Activated CD4-positive, alpha-beta T cell treated with anti-CD3 and anti-CD28 coated beads, Interleukin-10, Interleukin-2, amounts not matched to agents 100 ng/mL and 50 ng/mL, durations not matched to agents 16 hours and 8 hours (primary cell): ENCODE results near the gene PRPF38B.
"Not testable (repeated sequence)": the region's sequence is repeated elsewhere in the genome, so short reads cannot be mapped to it uniquely, and the experiment has no call there.

Experiments used
- DNase-seq: peaks from one replicate; pipeline ENCODE4 v3.0.0-alpha.2; 2020

PRPF38B gene

DNA sequence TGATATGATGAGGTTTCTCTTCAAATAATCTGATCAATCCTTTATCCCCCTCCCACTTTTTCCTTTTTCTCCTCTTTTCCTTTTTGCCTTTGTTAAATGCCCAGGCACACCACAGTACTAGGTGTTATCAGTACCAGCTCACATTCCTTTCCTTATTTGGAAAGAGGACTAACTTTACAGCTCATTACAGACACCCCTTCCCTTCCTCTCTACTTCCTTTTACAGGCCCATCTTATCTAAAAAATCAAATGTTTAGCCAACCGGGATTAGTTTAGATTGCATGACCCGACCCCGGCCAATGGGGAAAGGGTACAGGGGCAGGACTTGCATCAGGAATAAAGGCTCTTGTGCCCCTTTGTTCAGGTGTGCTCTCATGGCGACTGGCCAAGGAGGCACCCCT is 10.4 kb upstream of the PRPF38B start:
- DNase-seq, result not testable (repeated sequence)

DNA sequence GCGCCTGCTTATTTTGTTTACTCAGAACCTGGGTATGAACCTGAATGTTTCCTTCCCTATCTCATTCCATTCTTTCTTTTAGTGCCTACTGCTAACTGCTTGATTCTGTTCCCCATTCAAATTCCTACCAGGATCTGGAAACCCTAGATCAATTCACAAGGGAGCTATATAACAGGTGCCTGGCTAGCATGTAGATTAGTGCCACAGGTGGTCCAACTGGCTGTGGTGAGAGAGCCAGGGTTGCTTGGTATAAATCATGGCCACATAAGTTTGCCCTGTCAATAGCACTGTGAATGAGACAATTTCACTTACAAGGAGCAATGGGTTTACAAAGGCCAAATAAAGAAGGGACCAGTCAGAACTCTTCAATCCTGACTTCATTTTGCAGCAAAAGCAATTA is 6.6 kb upstream of the PRPF38B start:
- DNase-seq, result no peak

DNA sequence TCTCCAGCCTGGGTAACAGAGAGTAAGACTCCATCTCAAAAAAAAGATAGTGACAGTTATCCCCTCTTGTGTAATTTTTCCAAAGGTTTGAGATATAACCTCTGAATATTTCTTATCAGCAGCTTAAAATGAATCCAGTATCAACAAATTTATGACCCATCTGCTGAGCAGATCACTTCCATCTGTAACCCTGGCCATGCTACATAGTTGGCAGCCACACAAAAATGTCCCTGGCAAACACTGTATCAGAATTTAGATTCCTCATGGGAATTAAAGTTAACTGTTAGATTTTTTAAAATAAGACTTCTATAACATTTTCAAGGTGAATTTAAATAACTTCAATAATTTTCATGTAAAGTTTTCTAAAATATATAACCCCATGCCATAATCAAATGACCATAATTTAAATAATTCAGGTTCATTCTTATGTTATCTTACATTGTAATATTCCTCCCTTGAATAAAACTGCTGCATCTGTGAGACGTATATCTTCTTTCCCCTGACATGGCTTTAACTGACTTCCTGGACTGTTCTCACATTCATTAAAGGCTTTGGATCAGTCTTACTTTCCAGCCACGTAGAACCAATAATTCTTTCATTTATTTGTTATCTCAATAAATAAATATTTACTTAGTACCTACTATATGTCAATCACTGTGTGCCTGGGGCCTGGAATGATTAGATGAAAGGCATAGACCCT is 5.3 kb upstream of the PRPF38B start:
- DNase-seq, result no peak

DNA sequence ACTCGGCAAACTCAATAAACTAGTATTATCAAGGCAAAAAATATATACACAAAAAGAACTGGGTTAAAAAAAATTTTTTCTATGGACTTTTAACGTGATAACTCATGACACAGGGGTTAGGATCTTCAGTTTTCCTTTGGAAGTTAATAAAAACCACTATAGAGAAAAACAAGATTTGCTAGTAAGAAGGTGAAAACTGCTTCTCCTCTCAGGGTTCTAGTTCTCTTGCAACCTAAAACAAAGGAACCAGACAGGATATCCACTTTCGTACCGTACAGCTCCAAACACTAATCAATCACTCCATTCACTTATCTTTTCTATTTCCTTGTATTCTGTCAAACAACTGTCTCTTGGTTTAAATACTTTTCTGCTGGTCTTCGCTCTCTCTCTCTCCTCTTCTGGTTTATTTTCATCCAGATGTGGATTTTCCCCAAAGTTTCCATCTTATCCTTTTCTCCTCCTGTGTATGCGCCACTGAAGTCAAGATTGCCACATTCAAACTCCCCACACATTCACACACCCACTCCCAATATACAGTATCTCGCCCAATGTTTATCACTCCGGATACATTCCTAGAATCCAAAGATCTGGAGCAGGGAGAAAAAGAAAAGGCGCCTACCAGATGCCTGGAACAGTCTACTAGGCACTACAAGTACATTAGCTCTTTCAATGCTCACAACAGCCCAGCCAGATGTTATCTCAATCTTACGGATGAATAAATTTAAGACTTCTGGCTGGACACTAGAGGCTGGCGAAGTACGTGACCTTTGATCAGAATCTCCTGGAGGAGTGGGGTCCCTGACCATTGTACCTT is 775 bp upstream of the PRPF38B start:
- no peak for DNase-seq

DNA sequence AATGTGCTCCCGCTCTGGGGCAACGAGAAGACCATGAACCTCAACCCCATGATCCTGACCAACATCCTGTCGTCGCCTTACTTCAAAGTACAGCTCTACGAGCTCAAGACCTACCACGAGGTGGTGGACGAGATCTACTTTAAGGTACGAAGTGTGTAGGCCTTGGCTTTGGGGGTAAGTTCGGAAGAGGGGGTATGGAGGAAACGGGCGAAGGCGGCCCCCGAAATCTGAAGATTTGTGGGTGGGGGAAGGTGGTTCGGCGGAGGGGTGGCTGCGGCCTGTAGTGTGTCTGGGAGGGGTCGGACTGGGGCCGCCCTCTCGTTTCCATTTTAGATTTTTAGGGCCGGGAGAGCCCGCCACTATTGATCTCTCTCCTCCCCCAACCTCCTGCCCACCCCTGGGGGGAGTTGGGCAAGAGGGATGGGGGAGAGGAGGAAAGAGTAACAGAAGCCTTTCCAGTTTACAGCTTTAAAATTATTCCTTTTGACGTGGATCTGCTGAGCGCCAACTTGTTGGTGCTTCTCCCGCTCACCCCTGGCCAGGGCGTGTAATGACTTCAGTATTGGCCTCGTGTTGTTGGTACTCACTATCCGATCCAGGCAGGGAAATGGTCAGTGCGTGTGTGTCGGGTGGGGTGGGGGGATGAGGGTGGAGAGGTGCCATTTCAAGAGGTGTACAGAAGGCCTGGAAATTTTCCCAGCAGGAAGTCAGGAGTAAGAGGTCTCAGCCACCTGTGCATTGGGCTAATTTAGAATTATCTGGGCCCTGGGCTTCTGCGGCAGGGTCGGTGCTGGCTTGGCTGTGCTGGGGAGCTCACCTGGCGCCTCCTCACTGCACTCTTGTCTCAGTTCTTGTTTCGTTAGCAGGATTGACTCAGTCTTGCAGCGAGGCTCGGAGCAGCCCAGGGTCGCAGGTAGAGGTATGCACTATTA is 880 bp downstream of the PRPF38B start:
- peak; percentile 77 for DNase-seq

DNA sequence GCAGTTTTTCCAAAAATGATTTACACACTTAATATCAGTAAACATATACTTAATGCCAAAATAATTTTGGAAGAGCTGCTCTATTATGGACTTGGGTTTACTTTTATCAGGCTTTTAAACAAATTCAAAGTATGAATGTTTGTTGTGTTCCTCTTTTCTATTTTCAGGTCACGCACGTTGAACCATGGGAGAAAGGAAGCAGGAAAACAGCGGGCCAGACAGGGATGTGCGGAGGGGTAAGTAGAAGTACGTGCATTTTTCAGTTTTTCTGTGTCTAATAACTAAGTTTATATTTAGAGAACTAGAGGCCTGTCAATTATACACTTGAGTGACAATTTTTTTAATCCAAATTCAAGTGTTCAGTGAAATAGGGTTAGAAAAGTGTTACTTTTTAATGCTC is 3.4 kb downstream of the PRPF38B start:
- DNase-seq, result no peak

DNA sequence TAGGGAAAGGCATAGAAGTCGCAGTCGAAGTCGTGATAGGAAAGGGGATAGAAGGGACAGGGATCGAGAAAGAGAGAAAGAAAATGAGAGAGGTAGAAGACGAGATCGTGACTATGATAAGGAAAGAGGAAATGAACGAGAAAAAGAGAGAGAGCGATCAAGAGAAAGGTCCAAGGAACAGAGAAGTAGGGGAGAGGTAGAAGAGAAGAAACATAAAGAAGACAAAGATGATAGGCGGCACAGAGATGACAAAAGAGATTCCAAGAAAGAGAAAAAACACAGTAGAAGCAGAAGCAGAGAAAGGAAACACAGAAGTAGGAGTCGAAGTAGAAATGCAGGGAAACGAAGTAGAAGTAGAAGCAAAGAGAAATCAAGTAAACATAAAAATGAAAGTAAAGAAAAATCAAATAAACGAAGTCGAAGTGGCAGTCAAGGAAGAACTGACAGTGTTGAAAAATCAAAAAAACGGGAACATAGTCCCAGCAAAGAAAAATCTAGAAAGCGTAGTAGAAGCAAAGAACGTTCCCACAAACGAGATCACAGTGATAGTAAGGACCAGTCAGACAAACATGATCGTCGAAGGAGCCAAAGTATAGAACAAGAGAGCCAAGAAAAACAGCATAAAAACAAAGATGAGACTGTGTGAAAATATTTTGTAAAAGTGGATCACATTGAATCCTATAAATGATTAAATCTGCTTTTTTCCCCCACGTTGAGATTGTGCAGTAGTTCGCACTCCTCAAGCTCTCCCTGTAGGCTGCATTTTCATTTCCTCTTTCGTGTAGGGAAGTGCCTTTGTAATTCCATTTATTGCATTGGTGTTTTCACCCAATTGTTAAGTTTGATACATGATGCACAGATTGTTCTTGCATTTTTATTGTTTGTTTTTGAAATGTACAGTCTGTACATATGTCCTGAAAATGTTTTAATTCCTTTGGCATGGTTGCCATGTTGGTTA is 7.5 kb downstream of the PRPF38B start:
- DNase-seq, result no peak

DNA sequence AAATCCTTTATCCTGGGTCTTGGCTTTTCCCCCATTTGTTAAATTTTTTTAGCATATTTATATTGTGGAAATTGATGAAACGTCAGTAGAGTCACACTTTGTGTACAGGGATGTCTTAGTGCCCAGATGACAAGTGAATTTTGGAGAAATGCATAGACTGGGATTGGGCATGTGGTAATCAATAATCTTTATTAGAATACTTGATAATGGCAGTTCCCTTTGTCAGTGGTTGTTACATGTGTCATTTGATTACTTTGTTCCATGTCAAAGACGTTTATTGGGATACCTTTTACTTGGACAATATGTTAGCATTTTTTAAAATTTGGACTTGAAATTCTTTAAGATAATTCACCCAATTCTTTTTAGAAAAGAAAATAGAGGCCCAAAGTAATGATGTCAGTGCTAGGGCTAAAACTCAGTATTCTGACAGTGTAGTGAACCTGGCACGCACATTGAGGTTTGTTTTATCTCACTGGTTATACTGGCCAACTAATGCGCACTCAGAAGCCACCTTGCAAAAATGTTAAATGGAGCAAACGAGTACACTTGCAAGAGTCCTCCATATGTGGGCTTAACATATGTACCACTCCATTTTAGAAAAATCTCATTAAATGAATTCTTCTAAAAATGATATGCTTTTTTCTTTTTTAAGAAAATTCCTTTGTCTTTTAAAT is 9.2 kb downstream of the PRPF38B start:
- no peak for DNase-seq

DNA sequence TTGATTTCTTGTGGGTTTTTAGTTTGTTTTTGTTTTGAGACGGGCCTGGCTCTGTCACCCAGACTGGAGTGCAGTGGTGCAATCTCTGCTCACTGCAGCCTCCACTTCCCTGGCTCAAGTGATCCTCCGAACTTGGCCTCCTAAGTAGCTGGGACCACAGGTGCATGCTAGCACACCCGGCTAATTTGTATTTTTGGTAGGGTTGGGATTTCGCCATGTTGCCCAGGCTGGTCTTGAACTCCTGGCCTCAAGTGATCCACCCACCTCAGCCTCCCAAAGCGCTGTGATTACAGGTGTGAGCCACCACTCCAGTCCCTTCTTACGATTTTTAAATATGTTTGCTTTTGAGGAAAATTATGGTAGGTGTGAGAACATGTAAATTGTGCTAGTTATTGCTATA is 10.0 kb downstream of the PRPF38B start:
- DNase-seq, result not testable (repeated sequence)

DNA sequence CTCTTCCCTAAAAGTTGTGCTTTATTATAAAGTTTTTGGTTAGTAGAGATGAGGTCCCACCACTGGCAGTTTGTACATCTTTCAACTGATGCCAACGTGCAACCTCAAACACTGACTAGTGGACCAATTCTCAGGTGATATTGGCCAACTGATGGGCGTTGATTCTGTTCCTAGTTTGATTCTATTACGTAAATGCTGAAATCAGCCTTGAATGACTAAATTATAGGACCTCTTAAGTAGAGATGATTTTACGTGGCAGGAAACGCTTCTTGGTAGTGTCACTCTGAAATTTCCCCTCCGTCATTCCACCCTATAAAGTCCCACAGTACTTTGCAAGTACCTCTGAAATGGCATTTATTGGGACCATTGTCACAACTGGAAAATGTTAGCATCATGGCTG is 11.8 kb downstream of the PRPF38B start:
- DNase-seq, result peak; percentile 83

DNA sequence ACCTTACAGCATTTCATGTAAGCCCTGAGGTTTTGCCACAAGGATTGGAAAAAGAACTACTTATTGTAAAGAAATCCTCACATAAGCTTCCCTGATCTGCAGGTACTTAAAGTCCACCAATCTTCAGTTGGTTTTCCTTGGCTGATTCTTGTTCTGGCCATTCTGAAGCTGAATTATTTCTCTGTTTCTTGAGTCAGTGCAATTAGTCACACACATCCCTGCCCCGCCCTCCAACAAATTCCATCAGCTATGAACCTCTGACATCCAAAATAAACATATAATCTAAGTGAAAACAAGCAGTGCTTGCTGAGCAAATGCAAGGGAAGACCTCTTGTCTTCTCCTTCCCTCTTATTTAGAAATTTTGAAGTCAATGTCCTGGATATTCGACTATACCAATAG is 12.4 kb downstream of the PRPF38B start:
- no peak for DNase-seq

DNA sequence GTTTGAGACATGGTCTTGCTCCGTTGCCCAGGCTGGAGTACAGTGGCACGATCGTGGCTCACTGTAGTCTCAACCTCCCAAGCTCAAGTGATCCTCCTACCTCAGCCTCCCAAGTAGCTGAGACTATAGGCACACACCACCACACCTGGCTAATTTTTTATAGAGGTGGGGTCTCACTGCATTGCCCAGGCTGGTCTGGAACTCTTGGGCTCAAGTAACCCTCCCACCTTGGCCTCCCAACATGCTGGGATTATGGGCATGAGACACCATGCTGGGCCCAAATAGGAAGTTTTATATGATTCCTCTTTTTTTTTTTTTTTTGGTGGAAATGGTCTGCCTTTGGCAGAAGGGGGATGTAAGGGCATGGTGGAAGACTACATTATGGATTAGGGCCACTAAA is 14.5 kb downstream of the PRPF38B start:
- DNase-seq, result no peak

DNA sequence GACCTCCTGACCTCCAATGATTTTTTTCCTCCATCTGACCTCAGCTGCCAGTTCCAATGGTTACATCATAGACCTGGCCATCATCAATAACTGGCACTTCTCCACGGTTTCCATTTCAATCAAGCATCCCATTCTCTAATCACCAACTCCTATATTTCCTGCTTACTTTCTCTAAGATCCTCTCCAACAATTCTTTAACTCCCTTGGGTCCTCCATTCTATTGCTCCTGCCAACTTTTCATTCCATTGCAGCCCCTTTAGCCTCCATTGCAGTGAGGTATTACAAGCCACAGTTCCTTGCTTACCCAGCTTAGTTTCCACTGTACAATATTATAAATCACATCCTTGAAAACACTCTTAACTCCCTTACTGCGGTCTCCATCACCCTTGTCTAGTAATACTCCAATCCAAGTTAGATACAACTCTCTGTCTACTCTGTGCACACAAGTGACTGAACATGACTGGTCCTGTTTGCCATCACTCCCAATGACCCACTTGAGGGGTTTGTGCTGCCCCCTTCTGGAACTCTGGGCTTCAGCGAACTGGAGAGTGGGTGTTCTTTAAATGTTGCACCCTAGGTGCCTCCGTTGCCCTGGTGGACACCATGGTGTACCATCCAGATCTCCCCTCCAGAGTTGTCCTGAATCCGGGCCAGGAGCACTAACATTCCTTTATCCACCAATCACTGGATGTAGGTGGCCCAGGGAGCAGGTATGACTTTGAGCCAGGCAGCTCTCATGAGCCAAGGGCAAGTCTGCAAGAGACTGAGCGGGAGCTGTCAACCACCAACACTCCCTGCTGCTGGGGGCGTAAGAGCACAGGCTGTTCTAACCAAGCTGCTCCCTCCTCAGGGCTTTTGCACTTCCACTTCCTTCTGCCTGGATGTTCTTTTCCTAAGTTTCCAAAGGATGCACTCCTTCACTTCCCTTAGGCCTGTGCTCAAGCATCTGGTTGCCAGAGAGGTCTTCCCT is 16.9 kb downstream of the PRPF38B start:
- DNase-seq, result peak; percentile 65

DNA sequence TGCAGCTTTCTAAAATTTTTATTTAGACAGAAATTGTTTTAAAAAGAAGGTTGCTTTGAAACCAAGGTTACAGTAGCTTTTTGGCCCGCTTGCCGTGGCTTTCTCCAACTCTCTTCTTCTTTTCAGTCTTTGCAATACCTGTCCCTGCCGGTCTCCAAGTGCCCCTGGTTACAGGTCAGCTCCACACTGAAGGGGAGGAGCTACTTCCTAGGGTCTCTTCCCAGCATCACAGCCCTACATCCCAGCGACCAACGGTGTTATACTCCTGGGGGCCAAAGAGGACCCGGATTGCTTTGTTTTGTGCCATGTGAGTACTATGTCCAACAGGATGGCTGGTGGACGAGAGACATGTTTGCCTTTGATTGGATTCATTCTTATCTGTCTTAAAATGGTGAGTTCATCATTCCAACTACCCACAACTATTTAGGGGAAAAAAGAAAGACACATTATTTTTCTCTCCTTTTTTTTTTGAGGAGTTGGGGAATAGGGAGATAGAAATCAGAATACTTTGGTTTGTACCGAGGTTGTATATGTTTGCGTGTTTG is 20.6 kb downstream of the PRPF38B start, which contains the start of gene FNDC7:
FNDC7 (plus strand) TSS at position 303 of the 545 bp plus-strand sequence; CDS start at position 329, 26 bp downstream.
- no peak for DNase-seq

DNA sequence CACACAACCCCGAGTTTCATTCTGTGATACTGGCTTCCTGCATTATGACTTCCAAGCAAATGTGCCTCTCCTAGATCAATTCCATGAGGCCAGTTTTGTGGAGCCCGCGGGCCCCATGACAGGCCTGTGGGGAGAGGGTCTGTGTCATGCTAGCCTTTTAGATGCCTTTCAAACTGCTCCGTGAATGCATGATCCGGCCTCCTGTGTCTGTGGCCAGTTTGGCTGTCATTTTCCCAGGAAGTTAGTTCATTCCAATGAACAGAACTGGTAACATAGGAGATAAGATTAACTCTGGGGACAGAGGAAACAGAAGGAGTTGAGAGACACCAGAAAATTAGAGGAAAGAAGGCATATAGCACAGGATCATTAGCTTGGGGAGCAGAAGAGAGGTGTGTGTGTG is 23.8 kb downstream of the PRPF38B start:
- DNase-seq, result no peak

DNA sequence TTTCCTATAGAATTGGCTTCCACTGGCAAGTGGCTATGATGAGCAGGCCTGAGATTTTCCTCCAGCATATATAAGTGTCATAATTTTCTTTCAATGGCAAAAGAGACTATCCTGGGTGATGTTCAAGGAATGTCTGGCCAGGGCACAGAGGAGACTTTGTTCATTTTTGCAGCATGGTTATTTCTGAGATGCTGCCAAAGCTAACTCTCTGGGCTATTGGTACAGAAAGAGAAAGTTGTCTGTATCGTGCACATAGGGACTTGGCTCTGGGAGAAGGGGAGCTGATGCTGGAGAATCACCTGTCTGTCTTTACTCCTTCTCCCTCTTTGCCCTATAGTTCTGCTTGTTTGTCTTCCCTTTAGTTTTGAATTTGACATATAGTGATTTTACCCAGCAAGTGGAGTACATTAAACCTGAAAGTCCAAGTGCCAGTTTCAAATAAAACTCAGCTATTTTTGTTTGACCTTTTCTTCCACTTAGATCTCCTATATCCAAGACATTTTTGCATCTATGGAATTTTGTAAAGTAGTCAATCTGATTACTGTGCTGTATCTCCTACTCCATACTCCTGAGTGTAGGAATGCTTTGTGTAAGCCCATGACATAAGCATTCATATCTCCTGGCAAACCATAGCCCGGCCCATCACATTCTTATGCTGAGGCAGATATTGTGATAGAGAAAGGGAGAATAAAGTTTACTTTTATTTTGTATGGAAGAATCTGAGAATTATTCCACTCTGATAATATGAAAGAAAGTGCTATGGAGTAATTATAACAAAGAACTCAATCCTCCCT is 24.5 kb downstream of the PRPF38B start:
- DNase-seq, result no peak

DNA sequence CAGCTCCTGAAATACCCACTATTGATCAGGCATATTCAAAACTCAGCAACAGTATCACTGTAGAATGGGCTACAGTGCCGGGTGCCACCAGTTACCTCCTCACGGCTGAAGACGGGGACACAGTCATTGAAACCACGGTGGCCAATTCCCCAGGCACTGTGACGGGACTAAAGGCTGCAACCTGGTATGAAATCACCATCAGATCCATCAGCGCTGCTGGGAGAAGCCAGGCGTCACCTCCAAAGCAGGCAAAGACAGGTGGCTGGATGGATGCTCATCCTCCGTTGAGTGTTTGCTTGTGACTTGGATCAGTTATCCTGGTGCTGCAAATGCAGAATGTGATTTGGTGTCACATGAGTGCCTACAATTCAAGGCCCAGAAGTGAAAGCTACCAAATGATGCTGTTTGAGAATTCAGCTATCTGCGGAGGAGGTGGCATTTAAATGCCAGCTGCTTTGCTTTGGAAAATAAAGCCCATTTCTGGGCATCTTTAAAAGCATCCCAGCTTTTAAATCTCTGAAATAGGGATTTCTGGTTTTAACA is 25.7 kb downstream of the PRPF38B start:
- DNase-seq, result no peak

DNA sequence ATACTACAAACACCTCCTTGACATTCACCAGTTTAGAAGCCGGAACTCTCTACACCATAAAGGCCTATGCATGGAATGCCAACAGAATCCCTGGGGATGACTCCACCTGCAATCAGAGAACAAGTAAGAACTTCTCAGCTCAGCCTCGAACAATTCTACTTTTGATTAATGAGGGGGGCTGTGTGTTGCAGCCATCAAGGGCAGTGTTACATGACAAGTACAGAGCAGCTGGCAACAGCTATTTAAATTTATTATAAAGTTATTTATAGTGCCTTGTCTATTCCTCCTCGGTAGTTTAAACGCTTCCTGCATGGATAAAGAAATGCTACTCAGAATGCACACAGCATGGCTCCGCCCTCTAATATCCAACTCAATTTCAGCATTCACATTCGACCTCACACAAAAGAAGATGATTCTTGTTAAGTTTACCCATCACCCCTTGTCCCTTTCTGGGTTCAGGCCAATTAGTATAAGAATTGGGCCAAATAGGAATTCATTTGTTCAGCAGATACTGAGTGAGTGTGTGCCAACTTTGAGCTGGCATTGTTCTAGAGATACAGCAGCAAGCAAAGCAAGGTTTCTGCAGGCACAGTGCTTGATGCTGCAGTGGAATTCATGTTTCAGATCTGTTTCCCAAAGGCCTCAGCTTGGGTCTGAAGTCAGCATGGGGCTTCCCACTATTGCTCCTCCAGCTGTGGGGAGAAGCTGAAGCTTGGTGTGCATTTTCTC is 27.0 kb downstream of the PRPF38B start:
- no peak for DNase-seq
